SK-N-SH (cell line): Measurements from ENCODE around the gene MALL. TPM values are rescaled to one million over a fixed set of nuclear protein-coding genes. Genes with fewer than 3 reads are reported as not detected.

Experiments
- CTCF ChIA-PET: fragments of 300-600, 350-600 bp; formaldehyde crosslinking; extraction: SDS; loops from one replicate; lab custom pipeline; 2021; lab: Yijun Ruan, JAX
- POLR2A ChIA-PET: fragments of 350-600 bp; sonication (Branson Sonifier 250); formaldehyde crosslinking; extraction: SDS; loops from one replicate; lab custom pipeline; 2020; ENCODE audit warnings: antibody characterized with exemption, inconsistent platforms; lab: Yijun Ruan, JAX
- DNase-seq: peaks from one replicate; pipeline ENCODE4 v3.0.0; 2012
- H2AFZ ChIP-seq: fragments of 200-600 bp; sonication (generic); 2 replicates; pipeline ENCODE4 v1.8.1; 2016; ENCODE audit warnings: antibody characterized with exemption, mild to moderate bottlenecking, low read depth
- H3F3A ChIP-seq: fragments of 200-600 bp; sonication (generic); replicated peaks from 2 replicates; pipeline ENCODE3; 2016; ENCODE audit warnings: antibody characterized with exemption, mild to moderate bottlenecking; ENCODE audit not compliant: insufficient read depth
- H3K27ac ChIP-seq, 2 experiments: fragments of 200-500 bp in 1 of 2; fragments of 200-600 bp in 1 of 2; sonication (Bioruptor generic) in 1 of 2; sonication (generic), shearing (Covaris generic) in 1 of 2; 2 replicates each; pipeline versions ENCODE4 v1.5.1 to v1.6.1; 2014 to 2016; ENCODE audit warnings: low read depth in 2 of 2, inconsistent platforms in 1 of 2, low read length in 1 of 2, mild to moderate bottlenecking in 1 of 2, mixed read lengths in 1 of 2
- H3K27me3 ChIP-seq: fragments of 200-600 bp; sonication (generic), shearing (Covaris generic); 2 replicates; pipeline ENCODE4 v1.6.1; 2016; ENCODE audit warnings: mixed run types; ENCODE audit not compliant: insufficient read depth
- H3K36me3 ChIP-seq, 2 experiments: fragments of 200-500 bp in 1 of 2; fragments of 200-600 bp in 1 of 2; sonication (Bioruptor generic) in 1 of 2; sonication (generic) in 1 of 2; replicated peaks in 1 of 2; 2 replicates each; pipeline versions ENCODE3 to v1.5.1; 2014 to 2016; ENCODE audit warnings: low read length in 1 of 2, mild to moderate bottlenecking in 1 of 2; ENCODE audit not compliant: insufficient read depth in 2 of 2, control insufficient read depth in 1 of 2
- H3K4me1 ChIP-seq, 2 experiments: fragments of 200-500 bp in 1 of 2; fragments of 200-600 bp in 1 of 2; sonication (Bioruptor generic) in 1 of 2; sonication (generic), shearing (Covaris generic) in 1 of 2; 2 replicates each; pipeline versions ENCODE4 v1.5.1 to v1.6.1; 2014 to 2016; ENCODE audit warnings: low read depth in 1 of 2, low read length in 1 of 2, mixed run types in 1 of 2; ENCODE audit not compliant: insufficient read depth in 2 of 2, control insufficient read depth in 1 of 2
- H3K4me2 ChIP-seq: fragments of 200-600 bp; sonication (generic), shearing (Covaris generic); 2 replicates; pipeline ENCODE4 v1.6.1; 2017; ENCODE audit warnings: mixed run types
- H3K4me3 ChIP-seq, 2 experiments: fragments of 200-500 bp in 1 of 2; fragments of 200-600 bp in 1 of 2; sonication (Bioruptor generic) in 1 of 2; sonication (generic), shearing (Covaris generic) in 1 of 2; 2 replicates each; pipeline versions ENCODE4 v1.5.1 to v1.8.1; 2014 to 2016; ENCODE audit warnings: low read depth in 2 of 2, inconsistent platforms in 1 of 2, low read length in 1 of 2, mild to moderate bottlenecking in 1 of 2, mixed read lengths in 1 of 2, moderate library complexity in 1 of 2
- H3K79me2 ChIP-seq: fragments of 200-600 bp; sonication (generic); 2 replicates; pipeline ENCODE4 v1.8.1; 2017; ENCODE audit warnings: mild to moderate bottlenecking; ENCODE audit not compliant: insufficient read depth
- H3K9ac ChIP-seq: fragments of 200-600 bp; sonication (generic); 2 replicates; pipeline ENCODE4 v1.6.1; 2017; ENCODE audit warnings: mixed run types
- H3K9me2 ChIP-seq: fragments of 200-600 bp; sonication (generic); 2 replicates; pipeline ENCODE4 v1.6.1; 2017; ENCODE audit warnings: mixed run types
- H3K9me3 ChIP-seq: fragments of 200-600 bp; sonication (generic); 2 replicates; pipeline ENCODE4 v1.6.1; 2017; ENCODE audit warnings: mixed run types, mild to moderate bottlenecking, moderate library complexity
- H4K20me1 ChIP-seq: fragments of 200-600 bp; sonication (generic); 2 replicates; pipeline ENCODE4 v1.6.1; 2017; ENCODE audit warnings: mild to moderate bottlenecking, mixed run types; ENCODE audit not compliant: insufficient read depth
- CHD2 ChIP-seq: fragments of 150-350 bp; IDR thresholded peaks from 2 replicates; pipeline ENCODE4 v1.6.1; 2018; ENCODE audit warnings: low read length; ENCODE audit not compliant: partially characterized antibody
- EZH2phosphoT487 ChIP-seq: fragments of 200-600 bp; sonication (generic); IDR thresholded peaks from 2 replicates; pipeline ENCODE4 v1.6.1; 2017; ENCODE audit warnings: low read depth, mixed run types, mild to moderate bottlenecking, antibody characterized with exemption, moderate library complexity, borderline replicate concordance
- JUND ChIP-seq: IDR thresholded peaks from 2 replicates; pipeline ENCODE4 v1.4.0; 2012
- MAX ChIP-seq: IDR thresholded peaks from 2 replicates; pipeline ENCODE4 v1.4.0; 2012; ENCODE audit warnings: low read depth
- NFIC ChIP-seq: IDR thresholded peaks from 2 replicates; pipeline ENCODE4 v1.4.0; 2012; ENCODE audit warnings: borderline replicate concordance
- PBX3 ChIP-seq: IDR thresholded peaks from 2 replicates; pipeline ENCODE4; 2012
- RAD21 ChIP-seq: IDR thresholded peaks from 2 replicates; pipeline ENCODE4 v1.6.1; 2012; ENCODE audit warnings: mild to moderate bottlenecking, low read length
- RCOR1 ChIP-seq: fragments of 150-350 bp; IDR thresholded peaks from 2 replicates; pipeline ENCODE4 v1.6.1; 2017; ENCODE audit warnings: antibody characterized with exemption, low read length
- SIN3A ChIP-seq: IDR thresholded peaks from 2 replicates; pipeline ENCODE4 v1.6.1; 2012; ENCODE audit warnings: low read depth, mild to moderate bottlenecking, low read length, moderate library complexity, borderline replicate concordance
- TAF1 ChIP-seq: IDR thresholded peaks from 2 replicates; pipeline ENCODE4 v1.6.1; 2012; ENCODE audit warnings: low read depth, mild to moderate bottlenecking, low read length, moderate library complexity, borderline replicate concordance
- TCF12 ChIP-seq: IDR thresholded peaks from 2 replicates; pipeline ENCODE4 v1.4.0; 2012
- WGBS: methylation state at CpG from one replicate; pipeline ENCODE4 v1.1.6; 2017; ENCODE audit warnings: low lambda C conversion rate; 5-methylcytosine and 5-hydroxymethylcytosine counted together
- polyA plus RNA-seq, 3 experiments: library from polyadenylated mRNA; depleted of rRNA; stranded (reverse); fragments of >200 nt; gene quantifications; 2 replicates each; pipeline ENCODE4 v1.2.3, GENCODE V29; 2012

MALL gene
- polyA plus RNA-seq, 1 of the 3 experiments (the other 2 are of a cell fraction), result 5.2 TPM

- no peaks in the 10 kb centered on the region for H3K79me2 ChIP-seq
- 74% methylated on average over 2 of the region's 2 CpGs for WGBS
- H2AFZ ChIP-seq, result no peak overlapping the region
- CTCF ChIA-PET, result no interaction called here
- H3K9ac ChIP-seq, result no peak overlapping the region
- no peaks in the 10 kb centered on the region for H3K9me2 ChIP-seq
- H3F3A ChIP-seq, result peaks cover 7% of the 10 kb centered on the region
- TF ChIP-seq EZH2phosphoT487, result no peak
- TF ChIP-seq PBX3, result no peak
- TF ChIP-seq MAX, result no peak
- TF ChIP-seq, all 33 proteins: peak for 0
- Histone ChIP-seq H3K4me1 (0 out of 4 replicates have a peak, but pooled peaks cover 0 to 3% of the 10 kb centered on the region in 2 experiments), H3K27ac (no peak overlapping the region), H3K36me3 (peaks cover 0 to 28% of the 10 kb centered on the region in 2 experiments), H3K9me3 (peaks cover 15% of the 10 kb centered on the region; the same call in 1 of the 2 replicates), H4K20me1 (no peaks in the 10 kb centered on the region), H3K4me3 (no peak overlapping the region), H3K4me2 (no peak overlapping the region), H3K27me3 (no peaks in the 10 kb centered on the region)
- POLR2A ChIA-PET, result no interaction called here
- no peak for DNase-seq
Measured at GRCh38 chr2:110130757-110131156, 15.1 kb upstream of the MALL start.

GRCh38 chr2:110126906-110127305 is 11.3 kb upstream of the MALL start:
- H3K9me3 ChIP-seq, result no peaks in the 10 kb centered on the region
- peaks cover 0 to 9% of the 10 kb centered on the region in 2 experiments for H3K36me3 ChIP-seq
- no peak overlapping the region for H3K9ac ChIP-seq
- no peak overlapping the region for H2AFZ ChIP-seq
- peak overlapping the region in 1 of 2 experiments; percentile 51; a peak in 1 of 4 replicates for H3K27ac ChIP-seq
- H3K9me2 ChIP-seq, result no peaks in the 10 kb centered on the region
- no peak for TF ChIP-seq RCOR1
- no peaks in the 10 kb centered on the region for H3K79me2 ChIP-seq
- no peak overlapping the region for H3K4me3 ChIP-seq
- H3K4me2 ChIP-seq, result no peak overlapping the region
- peaks cover 7% of the 10 kb centered on the region for H3F3A ChIP-seq
- no peak for DNase-seq
- H3K27me3 ChIP-seq, result no peaks in the 10 kb centered on the region
- ChIA-PET POLR2A (no interaction called here), CTCF (interaction anchor here (2.1 kb wide), 1 partner anchor 11 kb away, joined by 6 read pairs; the partner anchor contains the start of gene MALL)
- 86% methylated on average over 2 of the region's 2 CpGs for WGBS
- H4K20me1 ChIP-seq, result no peaks in the 10 kb centered on the region
- H3K4me1 ChIP-seq, result 0 out of 4 replicates have a peak, but pooled peaks cover 0 to 12% of the 10 kb centered on the region in 2 experiments

GRCh38 chr2:110126086-110126773 is 10.6 kb upstream of the MALL start:
- Histone ChIP-seq H3K9me2 (no peaks in the 10 kb centered on the region), H4K20me1 (no peaks in the 10 kb centered on the region), H3K9me3 (no peaks in the 10 kb centered on the region), H3K27me3 (no peaks in the 10 kb centered on the region), H3K4me1 (0 out of 4 replicates have a peak, but pooled peaks cover 0 to 12% of the 10 kb centered on the region in 2 experiments), H3K27ac (peak overlapping the region in 1 of 2 experiments; percentile 51; a peak in 1 of 4 replicates), H3K4me2 (no peak overlapping the region), H3K9ac (no peak overlapping the region), H2AFZ (no peak overlapping the region), H3K36me3 (peaks cover 0 to 2% of the 10 kb centered on the region in 2 experiments), H3F3A (peaks cover 7% of the 10 kb centered on the region), H3K4me3 (no peak overlapping the region), H3K79me2 (no peaks in the 10 kb centered on the region)
- ChIA-PET POLR2A (no interaction called here), CTCF (interaction anchor here (2.1 kb wide), 1 partner anchor 10 kb away, joined by 6 read pairs; the partner anchor contains the start of gene MALL)
- DNase-seq, result no peak
- WGBS, result 56% methylated on average over 4 of the region's 4 CpGs
- TF ChIP-seq TAF1 (no peak), SIN3A (no peak), CHD2 (no peak), RAD21 (no peak), TCF12 (peak; percentile 44; the same call in 1 of the 2 replicates), JUND (no peak), NFIC (no peak), PBX3 (0 out of 2 replicates have a peak, but pooled peaks have one; percentile 10)
